G401 (cell line): ENCODE measurements around the gene TBC1D24. TPM values are rescaled to one million over a fixed set of nuclear protein-coding genes. Genes with fewer than 3 reads are reported as not detected.
"Not testable (repeated sequence)": the region's sequence is repeated elsewhere in the genome, so short reads cannot be mapped to it uniquely, and the experiment has no call there.

Experiments
- DNase-seq: peaks from one replicate; pipeline ENCODE4 v3.0.0-alpha.2; 2015; ENCODE audit warnings: low spot score
- in situ Hi-C: cut with HindIII; loops from 2 replicates; pipeline ENCODE4 v1.10.0; 2016; ENCODE audit warnings: low sequenced_read_pairs, mixed read lengths
- total RNA-seq: library from RNA; depleted of rRNA; stranded (reverse); fragments of >200 nt; shearing (Covaris generic); gene quantifications from 2 replicates; pipeline ENCODE4 v1.2.3, GENCODE V29; 2014

The TBC1D24 gene
- total RNA-seq, 1 experiment from 2014 or later: 13.0 TPM

DNA sequence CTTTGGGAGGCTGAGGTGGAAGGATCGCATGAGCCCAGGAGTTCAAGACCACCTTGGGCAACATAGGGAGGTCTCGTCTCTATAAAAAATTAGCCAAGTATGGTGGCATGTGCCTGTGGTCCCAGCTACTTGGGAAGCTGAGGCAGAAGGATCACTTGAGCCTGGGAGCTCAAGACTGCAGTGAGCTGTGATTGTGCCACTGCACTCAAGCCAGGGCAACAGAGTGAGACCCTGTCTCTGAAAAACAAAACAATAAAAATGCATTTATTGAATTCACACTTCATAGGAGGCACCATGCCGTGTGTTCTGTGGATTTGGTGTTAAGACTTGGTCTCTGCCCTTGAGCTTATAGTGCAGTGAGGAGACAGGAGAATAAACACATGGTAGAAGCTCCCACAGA, 2.4 kb downstream of the TBC1D24 start:
- in situ Hi-C loops: no loop called here
- DNase-seq: no peak

DNA sequence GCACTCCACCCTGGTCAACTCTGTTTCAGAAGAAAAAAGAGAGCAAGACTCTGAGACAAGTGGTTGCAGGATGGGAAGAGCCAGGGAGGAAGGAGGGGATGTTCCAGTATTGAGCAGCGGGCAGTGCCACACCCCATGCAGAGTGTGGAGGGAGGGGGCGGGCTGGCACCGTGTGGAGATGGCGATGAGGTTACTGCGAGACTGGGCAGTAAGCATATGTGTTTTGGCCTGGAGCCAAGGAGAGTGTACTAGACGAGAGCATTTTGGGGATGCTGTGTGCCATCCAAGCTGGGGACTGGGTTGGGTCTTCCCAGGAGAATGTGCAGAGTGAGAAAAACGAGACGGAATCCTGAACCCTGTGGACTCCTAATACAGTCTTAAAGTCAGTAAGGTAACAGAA, 3.4 kb downstream of the TBC1D24 start:
- no peak for DNase-seq
- in situ Hi-C loops: no loop called here

DNA sequence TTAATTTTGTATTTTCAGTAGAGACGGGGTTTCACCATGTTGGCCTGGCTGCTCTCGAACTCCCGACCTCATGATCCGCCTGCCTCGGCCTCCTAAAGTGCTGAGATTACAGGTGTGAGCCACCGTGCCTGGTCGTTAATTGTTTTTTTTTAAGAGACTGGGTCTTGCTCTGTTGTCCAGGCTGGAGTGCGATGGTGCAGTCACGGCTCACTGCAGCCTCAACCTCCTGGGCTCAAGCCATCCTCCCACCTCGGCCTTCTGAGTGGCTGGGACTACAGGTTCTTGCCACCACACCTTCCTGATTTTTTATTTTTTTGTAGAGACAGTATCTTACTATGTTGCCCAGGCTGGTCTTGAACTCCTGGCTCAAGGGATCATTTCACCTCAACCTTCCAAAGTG, 5.1 kb downstream of the TBC1D24 start:
- DNase-seq, in situ Hi-C loops: not testable (repeated sequence)

DNA sequence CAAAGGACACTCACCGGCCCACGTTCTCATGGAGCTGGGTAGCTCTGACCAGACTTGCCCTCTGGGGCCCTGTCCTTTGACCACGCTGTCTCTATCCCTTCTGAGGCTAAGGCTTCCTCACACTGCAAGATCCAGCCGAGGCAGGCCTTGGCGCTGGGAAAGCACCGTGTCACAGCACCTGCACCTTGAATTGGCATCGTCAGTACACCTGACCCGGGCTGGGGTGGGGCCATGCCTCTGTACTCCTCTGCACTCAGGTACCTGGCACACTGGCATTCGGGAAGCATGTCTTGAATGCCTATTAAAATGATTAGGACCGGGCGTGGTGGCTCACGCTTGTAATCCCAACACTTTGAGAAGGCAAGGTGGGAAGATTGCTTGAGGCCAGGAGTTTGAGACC, 6.0 kb downstream of the TBC1D24 start:
- no peak for DNase-seq
- in situ Hi-C loops: no loop called here

DNA sequence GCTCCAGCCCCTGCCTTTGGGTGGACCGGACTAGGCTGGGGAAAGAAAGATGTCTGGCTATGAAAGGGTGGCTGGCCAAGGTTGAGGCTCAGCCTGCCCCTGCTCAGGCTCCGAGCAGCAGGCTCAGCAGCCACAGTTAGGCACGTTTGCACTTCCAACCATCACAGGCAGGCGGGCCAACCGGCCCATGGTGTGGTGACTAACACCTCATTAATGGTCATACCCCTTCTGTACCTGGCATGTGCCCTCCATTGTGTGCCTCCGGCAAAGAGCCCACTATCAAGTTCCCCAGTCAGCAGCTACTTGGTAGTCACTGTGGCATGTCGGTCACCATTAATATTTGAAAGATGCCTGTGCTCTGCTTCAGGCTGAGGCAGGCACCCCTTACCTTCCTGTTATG, 6.7 kb downstream of the TBC1D24 start:
- DNase-seq: no peak
- in situ Hi-C loops: no loop called here

DNA sequence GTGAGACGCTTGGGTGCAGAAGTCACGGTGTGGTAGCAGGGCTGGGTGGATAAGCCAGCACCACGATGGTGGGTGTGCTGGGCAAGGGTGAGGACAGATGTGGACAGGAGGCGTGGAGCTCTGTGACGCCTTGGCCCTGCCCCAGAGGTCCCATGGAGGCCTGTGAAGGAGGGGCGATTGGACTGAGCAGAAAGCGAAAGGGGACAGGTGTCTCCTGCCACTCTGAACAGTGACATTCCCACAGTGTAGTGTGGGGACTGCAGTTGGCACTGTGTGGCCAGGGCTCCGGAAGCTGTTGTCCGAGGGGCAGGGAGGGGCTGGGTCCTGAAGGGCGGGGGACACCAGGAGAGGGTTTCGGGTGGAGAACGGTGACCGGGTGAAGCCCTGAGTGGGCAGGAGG, 7.3 kb downstream of the TBC1D24 start:
- in situ Hi-C loops: no loop called here
- DNase-seq: no peak

GRCh38 chr16:2482708-2483534, 8.0 kb downstream of the TBC1D24 start:
- peak; percentile 89 for DNase-seq
- in situ Hi-C loops: no loop called here

DNA sequence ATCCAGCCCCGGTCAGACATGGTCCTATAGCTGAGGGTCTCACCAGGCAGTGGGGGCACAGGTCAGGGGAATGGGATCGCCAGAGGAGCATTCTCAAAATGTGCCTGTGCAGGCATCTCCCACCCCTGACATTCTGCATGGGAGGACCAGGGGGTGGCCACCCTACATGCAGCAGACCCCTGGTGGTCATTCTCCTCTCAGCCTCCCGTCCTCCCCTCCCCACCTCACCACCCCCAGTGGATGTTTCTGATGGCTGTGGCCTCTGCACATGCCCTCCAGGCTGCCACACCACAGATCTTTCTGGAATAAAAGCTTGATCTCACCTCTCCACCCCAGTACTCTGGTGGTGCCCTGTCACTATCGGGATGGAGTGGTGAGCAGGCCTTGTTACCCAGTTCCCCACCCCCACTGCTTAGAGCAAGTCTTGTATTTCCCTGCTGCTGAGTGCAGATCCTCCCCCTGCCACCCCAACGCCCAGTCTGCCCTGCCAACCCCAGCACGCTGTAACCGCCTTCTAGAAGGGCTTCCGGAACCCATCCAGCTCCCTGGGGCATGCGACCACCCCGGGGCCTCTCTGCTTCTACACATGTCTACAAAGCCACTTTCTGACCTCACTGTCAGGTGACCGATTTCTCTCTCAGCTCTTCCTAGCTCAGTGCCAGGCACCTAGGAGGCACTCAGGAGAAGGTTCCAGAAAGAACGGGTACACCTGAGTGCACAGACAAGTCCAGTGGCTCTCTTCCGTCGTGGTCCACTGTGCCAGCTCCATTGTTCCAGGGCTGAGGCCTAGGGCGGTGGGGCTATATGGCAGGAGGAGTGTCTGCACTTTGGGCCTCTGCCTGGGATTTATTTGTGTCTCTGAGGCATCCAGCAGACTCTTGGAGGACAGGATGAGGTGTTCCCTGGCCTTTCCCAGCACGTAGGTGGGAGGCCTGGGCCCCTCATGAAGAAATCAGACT, 9.3 kb downstream of the TBC1D24 start:
- in situ Hi-C loops: no loop called here
- DNase-seq: no peak

GRCh38 chr16:2484898-2485508, 10.1 kb downstream of the TBC1D24 start:
- no peak for DNase-seq
- in situ Hi-C loops: no loop called here

DNA sequence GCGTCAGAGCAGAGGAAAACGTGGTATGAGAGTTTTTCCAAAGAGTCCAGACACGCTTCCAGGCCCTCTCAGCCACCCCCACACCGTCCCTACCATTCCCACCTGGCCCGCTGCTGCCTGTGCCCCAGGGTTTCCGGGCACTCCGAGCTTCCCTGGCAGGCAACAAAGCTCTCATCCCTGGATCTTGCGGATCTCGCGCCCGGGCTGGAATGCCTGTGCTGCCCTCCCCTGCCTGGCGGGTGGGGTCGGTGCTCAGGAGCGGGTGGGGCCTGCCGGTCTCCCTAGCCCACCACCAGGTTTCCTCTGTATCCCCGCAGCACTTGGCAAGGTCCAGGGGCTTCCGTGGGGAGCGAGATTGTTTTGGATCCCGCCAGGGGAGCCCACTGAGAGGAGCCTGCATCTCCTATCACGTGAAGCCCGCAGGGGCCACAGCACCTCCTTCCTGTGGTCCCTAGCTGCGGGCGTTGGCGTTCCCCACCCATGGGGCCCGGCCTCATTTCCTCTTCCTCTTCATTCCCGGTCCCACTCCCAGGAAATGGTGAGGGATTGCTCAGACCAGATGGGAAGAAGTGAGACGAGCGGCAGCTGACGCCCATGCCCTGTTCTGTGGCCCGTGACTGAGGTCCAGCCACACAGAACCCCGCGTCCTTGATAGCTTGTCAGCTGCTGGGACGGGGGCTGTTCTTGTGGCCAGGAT, 11.0 kb downstream of the TBC1D24 start:
- peak; percentile 55 for DNase-seq
- in situ Hi-C loops: no loop called here

DNA sequence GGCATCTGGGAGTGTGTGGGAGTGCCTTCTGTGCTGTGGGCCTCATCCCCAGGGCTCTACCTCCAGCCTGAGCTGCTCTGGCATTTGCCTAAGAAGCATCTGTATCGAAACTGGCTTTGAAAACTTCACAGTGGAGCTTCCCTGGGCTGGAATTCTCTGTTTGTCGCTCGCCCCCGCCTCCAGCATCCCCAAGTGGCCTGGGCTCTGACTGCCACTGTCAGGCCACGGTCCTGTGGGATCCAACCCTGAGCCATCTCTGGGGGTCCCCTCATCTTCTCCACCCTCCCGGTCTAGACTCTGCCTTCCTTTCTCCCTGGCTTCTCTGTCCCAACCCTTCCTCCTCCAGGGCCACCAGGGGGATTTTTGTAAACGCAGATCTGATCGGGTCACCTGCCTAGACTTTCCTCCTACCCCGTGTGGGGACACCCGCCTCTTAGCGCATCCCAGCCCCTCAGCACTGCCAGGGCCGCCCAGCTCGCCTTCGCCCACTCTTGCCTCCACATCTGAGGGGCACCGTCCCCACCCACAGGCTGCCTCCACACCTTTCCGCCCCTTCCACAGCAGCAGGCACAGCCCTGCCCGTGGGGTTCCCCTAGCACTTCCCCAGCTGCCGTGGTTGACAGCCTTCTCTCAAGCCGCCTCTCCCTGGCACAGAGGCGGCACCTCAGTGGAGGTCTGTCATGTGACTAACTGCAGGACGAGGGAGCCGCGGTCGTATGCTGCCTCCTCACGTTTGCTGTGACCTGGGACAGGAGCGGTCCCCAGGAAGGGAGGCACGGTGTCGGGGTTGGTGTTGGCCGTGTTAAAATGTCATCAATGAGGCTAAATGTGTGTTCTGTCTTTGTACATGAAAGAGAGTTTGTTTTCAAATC, 12.0 kb downstream of the TBC1D24 start:
- in situ Hi-C loops: no loop called here
- peak; percentile 80 for DNase-seq

GRCh38 chr16:2487517-2487842, 12.6 kb downstream of the TBC1D24 start:
- DNase-seq: no peak
- in situ Hi-C loops: no loop called here

DNA sequence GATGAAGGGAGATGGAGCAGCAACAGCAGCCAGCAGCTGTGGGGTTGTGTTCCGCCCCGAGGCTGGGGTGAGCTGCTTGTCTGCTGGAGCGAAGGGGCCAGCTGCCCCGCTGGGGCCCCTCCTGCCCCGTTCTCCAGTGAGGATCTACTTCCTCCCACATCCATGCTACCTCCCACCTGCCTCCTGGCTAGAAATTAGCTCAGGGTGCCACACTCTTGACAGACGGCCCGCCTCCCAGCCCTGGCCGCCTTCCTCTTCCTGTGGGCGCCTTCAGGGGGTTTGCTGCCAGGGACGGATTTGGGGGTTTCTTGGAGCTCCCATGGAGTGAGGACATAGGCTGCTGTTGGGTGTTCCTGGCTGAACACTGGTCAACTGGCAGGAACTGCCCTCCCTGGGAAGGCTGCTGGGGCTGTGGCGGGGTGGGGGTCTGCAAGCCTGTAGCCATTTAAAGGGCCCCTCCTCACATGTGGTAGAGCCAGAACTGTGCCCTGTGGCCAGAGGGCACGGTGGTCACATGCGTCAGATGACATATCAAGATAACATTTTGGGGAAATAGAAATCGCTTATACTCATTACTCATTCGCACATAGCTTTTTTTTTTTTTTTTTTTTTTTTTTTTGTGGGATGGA, 13.1 kb downstream of the TBC1D24 start:
- DNase-seq: no peak
- in situ Hi-C loops: no loop called here

GRCh38 chr16:2489581-2489980, 14.7 kb downstream of the TBC1D24 start:
- no peak for DNase-seq
- in situ Hi-C loops: no loop called here

DNA sequence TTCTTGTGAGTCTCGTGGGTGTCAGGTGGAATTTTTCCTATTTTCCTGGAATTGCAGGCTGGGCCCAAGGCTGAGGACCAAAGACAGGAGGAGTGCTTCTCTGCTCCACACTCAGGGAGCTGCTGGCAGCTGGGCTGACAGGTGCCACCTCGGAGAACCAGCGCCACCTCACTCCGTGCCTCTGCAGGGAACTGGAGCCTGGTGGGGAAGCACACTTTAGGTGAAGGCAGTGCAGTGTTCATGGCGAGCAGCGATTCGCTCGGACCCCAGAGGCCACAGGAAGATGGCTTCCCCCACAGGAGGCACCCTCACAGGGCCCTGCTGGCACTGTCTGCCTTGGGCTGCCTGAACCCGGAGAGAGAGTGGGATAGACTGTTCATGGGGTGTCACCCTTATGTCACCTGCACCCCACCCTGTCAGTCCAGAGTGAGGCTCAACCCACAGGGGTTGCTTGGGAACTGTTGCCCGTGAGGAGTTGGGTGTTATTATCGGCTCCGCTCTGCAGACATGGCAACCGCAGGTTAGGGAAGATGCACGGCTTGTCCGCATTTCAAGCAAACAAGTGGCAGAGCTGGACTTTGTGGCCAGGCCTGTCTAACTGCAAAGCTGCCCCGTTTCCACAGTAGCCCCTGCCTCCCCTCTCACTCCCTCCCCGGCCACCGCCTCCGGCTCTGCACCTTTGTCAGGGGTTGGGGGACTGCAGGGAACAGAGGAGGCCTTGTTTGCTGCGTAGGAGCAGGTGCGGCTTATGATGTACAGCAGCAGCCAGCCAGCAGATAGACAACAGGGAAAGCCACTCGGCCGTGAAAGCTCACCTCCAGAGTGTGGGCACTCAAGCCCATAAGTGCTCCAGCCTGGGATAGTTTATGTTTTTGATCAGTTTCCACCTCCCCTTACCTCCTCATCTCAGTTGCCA, 15.5 kb downstream of the TBC1D24 start:
- in situ Hi-C loops: no loop called here
- peak; percentile 73 for DNase-seq

GRCh38 chr16:2492292-2492691, 17.4 kb downstream of the TBC1D24 start:
- in situ Hi-C loops: no loop called here

GRCh38 chr16:2493605-2494004, 18.7 kb downstream of the TBC1D24 start:
- no peak for DNase-seq
- in situ Hi-C loops: no loop called here

More at GRCh38 chr16:2492292-2492691, 17.4 kb downstream of the TBC1D24 start:
- DNase-seq: no peak
